HCT116 (cell line): Measurements from ENCODE around the gene SMIM28. TPM values are rescaled to one million over a fixed set of nuclear protein-coding genes. Genes with fewer than 3 reads are reported as not detected.

Experiments
- ATAC-seq: fragments of 200-7000 bp; cut with Tn5 transposase; 2 replicates; pipeline ENCODE4 v1.9.1; 2020; ENCODE audit warnings: mild to moderate bottlenecking, moderate library complexity
- BruUV-seq: library from RNA; stranded (reverse); fragments of 400-500 nt; replicated peaks from 2 replicates; lab custom pipeline; 2021; lab: Mats Ljungman, UMichigan
- CTCF ChIA-PET: fragments of 300-600 bp; sonication (Branson Sonifier 250); formaldehyde crosslinking; loops from one replicate; lab custom pipeline; 2021; ENCODE audit warnings: antibody characterized with exemption; lab: Charles Lee
- POLR2A ChIA-PET: fragments of 300-600, 350-600 bp; sonication (Branson Sonifier 250); formaldehyde crosslinking; loops from one replicate; lab custom pipeline; 2021; ENCODE audit warnings: antibody characterized with exemption; lab: Charles Lee
- RAD21 ChIA-PET, 2 experiments: fragments of 300-600 bp; sonication (Branson Sonifier 250); formaldehyde crosslinking; loops; one replicate each; lab custom pipeline; 2023; ENCODE audit warnings: low total read pairs in 2 of 2; ENCODE audit not compliant: uncharacterized antibody in 2 of 2, unreplicated experiment in 2 of 2, low non-redundant PET in 1 of 2; lab: Charles Lee
- DNase-seq: peaks from one replicate; pipeline ENCODE4 v3.0.0-alpha.2; 2010; ENCODE audit warnings: low read depth, low spot score
- H2AFZ ChIP-seq: fragments of 200-600 bp; shearing (Covaris generic), sonication (generic); 2 replicates; pipeline ENCODE4 v1.6.1; 2017; ENCODE audit warnings: low read depth, mixed run types, mixed read lengths, antibody characterized with exemption, low read length; ENCODE audit not compliant: poor library complexity, severe bottlenecking
- H3K27ac ChIP-seq: 2 replicates; pipeline ENCODE4 v1.5.1; 2012; ENCODE audit warnings: low read depth, low read length
- H3K27me3 ChIP-seq: fragments of 200-600 bp; sonication (generic); 2 replicates; pipeline ENCODE4 v1.6.1; 2016; ENCODE audit warnings: mixed run types, low read length, mixed read lengths; ENCODE audit not compliant: insufficient read depth
- H3K36me3 ChIP-seq, 2 experiments: fragments of 200-500 bp in 1 of 2; fragments of 200-600 bp in 1 of 2; sonication (Bioruptor generic) in 1 of 2; sonication (generic) in 1 of 2; 2 replicates each; pipeline versions ENCODE4 v1.5.1 to v1.6.1; 2014 to 2016; ENCODE audit warnings: low read length in 2 of 2, inconsistent platforms in 1 of 2, mixed read lengths in 1 of 2, mixed run types in 1 of 2; ENCODE audit not compliant: insufficient read depth in 2 of 2, control insufficient read depth in 1 of 2
- H3K4me1 ChIP-seq, 2 experiments: fragments of 200-600 bp in 1 of 2; sonication (generic) in 1 of 2; 2 replicates each; pipeline versions ENCODE4 v1.5.1 to v1.6.1; 2012 to 2017; ENCODE audit warnings: low read length in 2 of 2, inconsistent platforms in 1 of 2, mild to moderate bottlenecking in 1 of 2, mixed read lengths in 1 of 2, mixed run types in 1 of 2, moderate library complexity in 1 of 2; ENCODE audit not compliant: insufficient read depth in 2 of 2, control insufficient read depth in 1 of 2
- H3K4me2 ChIP-seq: fragments of 200-600 bp; sonication (generic); 2 replicates; pipeline ENCODE4 v1.6.1; 2017; ENCODE audit warnings: mixed run types, low read length, mixed read lengths
- H3K4me3 ChIP-seq, 2 experiments: fragments of 200-600 bp in 1 of 2; sonication (generic) in 1 of 2; replicated peaks in 1 of 2; 2 replicates each; pipeline ENCODE4 v1.5.1; 2011 to 2016; ENCODE audit warnings: low read length in 2 of 2, control low read depth in 1 of 2, low read depth in 1 of 2, mild to moderate bottlenecking in 1 of 2, mixed read lengths in 1 of 2, mixed run types in 1 of 2
- H3K79me2 ChIP-seq: fragments of 200-600 bp; sonication (generic); 2 replicates; pipeline ENCODE4 v1.6.1; 2017; ENCODE audit warnings: mild to moderate bottlenecking, mixed run types, low read length, moderate library complexity, mixed read lengths; ENCODE audit not compliant: insufficient read depth
- H3K9ac ChIP-seq: fragments of 200-600 bp; sonication (generic); 2 replicates; pipeline ENCODE4 v1.6.1; 2016; ENCODE audit warnings: low read length, mixed read lengths
- H3K9me2 ChIP-seq: fragments of 200-600 bp; sonication (generic), shearing (Covaris generic); 2 replicates; pipeline ENCODE4 v1.6.1; 2017; ENCODE audit warnings: mixed run types, mild to moderate bottlenecking, moderate library complexity; ENCODE audit not compliant: insufficient read depth
- H3K9me3 ChIP-seq, 2 experiments: fragments of 200-500 bp in 1 of 2; fragments of 200-600 bp in 1 of 2; sonication (Bioruptor generic) in 1 of 2; sonication (generic) in 1 of 2; 2 replicates each; pipeline ENCODE4 v1.6.1; 2014 to 2017; ENCODE audit warnings: low read length in 2 of 2, mixed read lengths in 2 of 2, inconsistent platforms in 1 of 2, low read depth in 1 of 2, mild to moderate bottlenecking in 1 of 2, mixed run types in 1 of 2, moderate library complexity in 1 of 2; ENCODE audit not compliant: control insufficient read depth in 1 of 2, insufficient read depth in 1 of 2
- H4K20me1 ChIP-seq: fragments of 200-600 bp; sonication (generic), shearing (Covaris generic); 2 replicates; pipeline ENCODE4 v1.6.1; 2017; ENCODE audit warnings: mixed run types, mild to moderate bottlenecking, moderate library complexity; ENCODE audit not compliant: insufficient read depth
- CEBPB ChIP-seq: IDR thresholded peaks from 2 replicates; pipeline ENCODE4 v1.6.1; 2012; ENCODE audit warnings: low read depth
- JUND ChIP-seq: IDR thresholded peaks from 2 replicates; pipeline ENCODE4 v1.6.1; 2012
- SIN3A ChIP-seq: IDR thresholded peaks from 2 replicates; pipeline ENCODE4 v1.6.1; 2012; ENCODE audit warnings: low read depth
- TCF7L2 ChIP-seq: IDR thresholded peaks from 2 replicates; pipeline ENCODE4 v1.7.0; 2011; ENCODE audit warnings: borderline replicate concordance, inconsistent platforms; ENCODE audit not compliant: insufficient read depth, insufficient read length; ENCODE audit errors: extremely low read depth
- YY1 ChIP-seq: IDR thresholded peaks from 2 replicates; pipeline ENCODE4 v1.6.1; 2011; ENCODE audit warnings: low read length, low read depth, moderate library complexity, mild to moderate bottlenecking; ENCODE audit not compliant: insufficient replicate concordance; ENCODE audit errors: extremely low read depth
- intact Hi-C: fragments of 100-400 bp; cut with micrococcal nuclease; formaldehyde crosslinking; loops from 2 replicates; pipeline ENCODE4 v1.10.0; 2022
- total RNA-seq: library from RNA; stranded (reverse); gene quantifications from one replicate; pipeline ENCODE4 v1.2.1, GENCODE V29; 2021; ENCODE audit not compliant: unreplicated experiment
- TF ChIP-seq, protein P1 (sequence below), 3 experiments: fragments of 200-600 bp in 1 of 3; sonication (generic) in 1 of 3; IDR thresholded peaks in 2 of 3; conservative IDR thresholded peaks in 1 of 3; 2 replicates each; pipeline ENCODE4 v1.5.1; 2012 to 2017; ENCODE audit warnings: low read depth in 2 of 3, low read length in 2 of 3, antibody characterized with exemption in 1 of 3, borderline replicate concordance in 1 of 3, control low read depth in 1 of 3, mild to moderate bottlenecking in 1 of 3, mixed read lengths in 1 of 3, mixed run types in 1 of 3, moderate library complexity in 1 of 3; ENCODE audit not compliant: insufficient read depth in 1 of 3
- TF ChIP-seq, protein P2 (sequence below): IDR thresholded peaks from 2 replicates; pipeline ENCODE4 v1.6.1; 2012; ENCODE audit warnings: low read depth

The SMIM28 gene
- total RNA-seq, 1 experiment from 2014 or later = not detected

DNA sequence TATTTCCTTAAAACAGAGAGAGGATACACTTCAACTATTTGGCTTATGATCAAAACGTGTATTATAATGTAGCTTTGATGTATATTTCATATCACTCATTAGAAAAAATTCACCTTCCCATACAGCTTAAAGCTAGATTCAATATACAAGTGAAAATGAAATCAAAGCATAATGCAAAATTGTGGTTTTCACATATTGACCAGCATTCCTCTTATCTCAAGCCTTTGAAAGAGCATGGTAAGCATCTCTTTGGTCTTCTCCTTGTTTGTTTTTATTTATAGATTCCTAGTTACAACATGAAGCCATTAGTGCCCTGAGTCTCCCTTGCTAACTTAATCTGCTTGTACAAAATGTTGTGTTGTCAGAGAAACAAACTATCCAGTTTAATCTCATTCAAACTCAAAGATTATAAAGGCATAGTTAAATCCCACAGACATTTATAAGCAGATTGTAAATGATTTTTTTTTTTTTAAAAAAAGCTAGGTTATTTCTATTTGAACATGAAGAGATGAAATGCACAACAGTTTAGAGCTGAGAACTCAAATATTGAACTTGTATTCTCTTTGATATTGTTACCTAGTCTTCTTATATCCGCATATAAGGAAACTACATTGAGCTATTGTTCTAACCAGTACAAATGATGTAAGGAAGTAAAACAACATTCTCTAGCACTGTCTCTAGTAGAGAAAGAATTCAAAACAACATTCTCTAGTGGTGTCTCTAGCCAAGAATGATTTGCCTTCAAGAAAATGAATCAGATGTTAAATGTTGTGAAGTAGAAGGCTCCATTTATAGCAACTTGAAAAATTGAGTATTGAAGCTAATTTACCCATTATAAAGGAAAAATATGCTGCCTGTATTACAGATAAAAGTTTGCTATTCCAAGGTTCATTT is 31.2 kb upstream of the SMIM28 start:
- no peak for ATAC-seq
- no peaks in the 10 kb centered on the region for H4K20me1 ChIP-seq
- POLR2A ChIA-PET = no interaction called here
- H3K9me3 ChIP-seq = no peaks in the 10 kb centered on the region
- TF ChIP-seq, protein P1, sequence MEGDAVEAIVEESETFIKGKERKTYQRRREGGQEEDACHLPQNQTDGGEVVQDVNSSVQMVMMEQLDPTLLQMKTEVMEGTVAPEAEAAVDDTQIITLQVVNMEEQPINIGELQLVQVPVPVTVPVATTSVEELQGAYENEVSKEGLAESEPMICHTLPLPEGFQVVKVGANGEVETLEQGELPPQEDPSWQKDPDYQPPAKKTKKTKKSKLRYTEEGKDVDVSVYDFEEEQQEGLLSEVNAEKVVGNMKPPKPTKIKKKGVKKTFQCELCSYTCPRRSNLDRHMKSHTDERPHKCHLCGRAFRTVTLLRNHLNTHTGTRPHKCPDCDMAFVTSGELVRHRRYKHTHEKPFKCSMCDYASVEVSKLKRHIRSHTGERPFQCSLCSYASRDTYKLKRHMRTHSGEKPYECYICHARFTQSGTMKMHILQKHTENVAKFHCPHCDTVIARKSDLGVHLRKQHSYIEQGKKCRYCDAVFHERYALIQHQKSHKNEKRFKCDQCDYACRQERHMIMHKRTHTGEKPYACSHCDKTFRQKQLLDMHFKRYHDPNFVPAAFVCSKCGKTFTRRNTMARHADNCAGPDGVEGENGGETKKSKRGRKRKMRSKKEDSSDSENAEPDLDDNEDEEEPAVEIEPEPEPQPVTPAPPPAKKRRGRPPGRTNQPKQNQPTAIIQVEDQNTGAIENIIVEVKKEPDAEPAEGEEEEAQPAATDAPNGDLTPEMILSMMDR (IDR thresholded peaks at IDR 0.05 in 2 of 3, conservative IDR thresholded peaks at IDR 0.05 in 1 of 3; ENCODE audit: borderline replicate concordance in 1 of 3, insufficient read depth in 1 of 3, low read depth in 2 of 3, low read length in 2 of 3) = no peak
- TF ChIP-seq, protein P2, sequence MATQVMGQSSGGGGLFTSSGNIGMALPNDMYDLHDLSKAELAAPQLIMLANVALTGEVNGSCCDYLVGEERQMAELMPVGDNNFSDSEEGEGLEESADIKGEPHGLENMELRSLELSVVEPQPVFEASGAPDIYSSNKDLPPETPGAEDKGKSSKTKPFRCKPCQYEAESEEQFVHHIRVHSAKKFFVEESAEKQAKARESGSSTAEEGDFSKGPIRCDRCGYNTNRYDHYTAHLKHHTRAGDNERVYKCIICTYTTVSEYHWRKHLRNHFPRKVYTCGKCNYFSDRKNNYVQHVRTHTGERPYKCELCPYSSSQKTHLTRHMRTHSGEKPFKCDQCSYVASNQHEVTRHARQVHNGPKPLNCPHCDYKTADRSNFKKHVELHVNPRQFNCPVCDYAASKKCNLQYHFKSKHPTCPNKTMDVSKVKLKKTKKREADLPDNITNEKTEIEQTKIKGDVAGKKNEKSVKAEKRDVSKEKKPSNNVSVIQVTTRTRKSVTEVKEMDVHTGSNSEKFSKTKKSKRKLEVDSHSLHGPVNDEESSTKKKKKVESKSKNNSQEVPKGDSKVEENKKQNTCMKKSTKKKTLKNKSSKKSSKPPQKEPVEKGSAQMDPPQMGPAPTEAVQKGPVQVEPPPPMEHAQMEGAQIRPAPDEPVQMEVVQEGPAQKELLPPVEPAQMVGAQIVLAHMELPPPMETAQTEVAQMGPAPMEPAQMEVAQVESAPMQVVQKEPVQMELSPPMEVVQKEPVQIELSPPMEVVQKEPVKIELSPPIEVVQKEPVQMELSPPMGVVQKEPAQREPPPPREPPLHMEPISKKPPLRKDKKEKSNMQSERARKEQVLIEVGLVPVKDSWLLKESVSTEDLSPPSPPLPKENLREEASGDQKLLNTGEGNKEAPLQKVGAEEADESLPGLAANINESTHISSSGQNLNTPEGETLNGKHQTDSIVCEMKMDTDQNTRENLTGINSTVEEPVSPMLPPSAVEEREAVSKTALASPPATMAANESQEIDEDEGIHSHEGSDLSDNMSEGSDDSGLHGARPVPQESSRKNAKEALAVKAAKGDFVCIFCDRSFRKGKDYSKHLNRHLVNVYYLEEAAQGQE = no peak
- TF ChIP-seq CEBPB = no peak
- TF ChIP-seq SIN3A = no peak
- TF ChIP-seq YY1 = no peak
- no peak for TF ChIP-seq TCF7L2
- no peak for TF ChIP-seq JUND
- TF ChIP-seq, all 23 proteins: peak for 0
- intact Hi-C loops = no loop called here
- Histone ChIP-seq H3K9me2 (no peaks in the 10 kb centered on the region), H3K4me1 (no peaks in the 10 kb centered on the region), H3K36me3 (no peaks in the 10 kb centered on the region), H3K27me3 (no peaks in the 10 kb centered on the region), H3K27ac (no peak overlapping the region), H2AFZ (no peak overlapping the region), H3K9ac (no peak overlapping the region), H3K4me2 (no peak overlapping the region), H3K79me2 (no peaks in the 10 kb centered on the region), H3K4me3 (no peak overlapping the region)
- ChIA-PET RAD21 (no interaction called here), CTCF (no interaction called here)
- no TSS peak for BruUV-seq
- DNase-seq = no peak
